H1 (cell line): ENCODE measurements around the gene GPN2.

Experiments used
- GABPA ChIP-seq: IDR thresholded peaks from 2 replicates; pipeline ENCODE4 v1.6.1; 2011; ENCODE audit warnings: mild to moderate bottlenecking, low read length, moderate library complexity, borderline replicate concordance; ENCODE audit not compliant: insufficient read depth
- GTF2F1 ChIP-seq: IDR thresholded peaks from 2 replicates; pipeline ENCODE4 v1.6.1; 2012; ENCODE audit warnings: low read depth, low read length, improper control_type of control experiment, borderline replicate concordance
- POLR2A ChIP-seq, 2 experiments: IDR thresholded peaks; 1 replicate in 1 of 2; 2 replicates in 1 of 2; pipeline ENCODE4 v1.6.1; 2011; ENCODE audit warnings: low read depth in 2 of 2, low read length in 2 of 2, mild to moderate bottlenecking in 2 of 2; ENCODE audit errors: control extremely low read depth in 1 of 2
- POLR2AphosphoS5 ChIP-seq: IDR thresholded peaks from 2 replicates; pipeline ENCODE4 v1.6.1; 2011; ENCODE audit warnings: low read depth, low read length
- SIN3A ChIP-seq, 2 experiments: IDR thresholded peaks in 1 of 2; conservative IDR thresholded peaks in 1 of 2; 2 replicates each; pipeline ENCODE4 v1.6.1; 2011 to 2012; ENCODE audit warnings: low read length in 2 of 2, improper control_type of control experiment in 1 of 2, low read depth in 1 of 2, mild to moderate bottlenecking in 1 of 2
- SIRT6 ChIP-seq: IDR thresholded peaks from one replicate; pipeline ENCODE4 v1.7.1; 2012; ENCODE audit warnings: low read length, inconsistent platforms
- SP1 ChIP-seq: IDR thresholded peaks from 2 replicates; pipeline ENCODE4 v1.6.1; 2011; ENCODE audit warnings: low read depth, low read length
- TF ChIP-seq, protein P1 (sequence below), 3 experiments: IDR thresholded peaks; 1 replicate in 2 of 3; 2 replicates in 1 of 3; pipeline versions ENCODE4 v1.5.1 to v1.6.1; 2011; ENCODE audit warnings: low read length in 3 of 3, mild to moderate bottlenecking in 3 of 3, inconsistent platforms in 2 of 3, low read depth in 1 of 3, moderate library complexity in 1 of 3; ENCODE audit not compliant: insufficient read depth in 1 of 3; ENCODE audit errors: control extremely low read depth in 1 of 3

- TF ChIP-seq, protein P1, sequence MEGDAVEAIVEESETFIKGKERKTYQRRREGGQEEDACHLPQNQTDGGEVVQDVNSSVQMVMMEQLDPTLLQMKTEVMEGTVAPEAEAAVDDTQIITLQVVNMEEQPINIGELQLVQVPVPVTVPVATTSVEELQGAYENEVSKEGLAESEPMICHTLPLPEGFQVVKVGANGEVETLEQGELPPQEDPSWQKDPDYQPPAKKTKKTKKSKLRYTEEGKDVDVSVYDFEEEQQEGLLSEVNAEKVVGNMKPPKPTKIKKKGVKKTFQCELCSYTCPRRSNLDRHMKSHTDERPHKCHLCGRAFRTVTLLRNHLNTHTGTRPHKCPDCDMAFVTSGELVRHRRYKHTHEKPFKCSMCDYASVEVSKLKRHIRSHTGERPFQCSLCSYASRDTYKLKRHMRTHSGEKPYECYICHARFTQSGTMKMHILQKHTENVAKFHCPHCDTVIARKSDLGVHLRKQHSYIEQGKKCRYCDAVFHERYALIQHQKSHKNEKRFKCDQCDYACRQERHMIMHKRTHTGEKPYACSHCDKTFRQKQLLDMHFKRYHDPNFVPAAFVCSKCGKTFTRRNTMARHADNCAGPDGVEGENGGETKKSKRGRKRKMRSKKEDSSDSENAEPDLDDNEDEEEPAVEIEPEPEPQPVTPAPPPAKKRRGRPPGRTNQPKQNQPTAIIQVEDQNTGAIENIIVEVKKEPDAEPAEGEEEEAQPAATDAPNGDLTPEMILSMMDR (IDR thresholded peaks at IDR 0.05; ENCODE audit: control extremely low read depth in 1 of 3, insufficient read depth in 1 of 3, low read depth in 1 of 3, low read length in 3 of 3), result no peak
- TF ChIP-seq SIRT6, result no peak
- no peak for TF ChIP-seq SP1
- TF ChIP-seq SIN3A (conservative IDR thresholded peaks at IDR 0.05 in 1 of 2, IDR thresholded peaks at IDR 0.05 in 1 of 2; ENCODE audit: low read depth in 1 of 2, low read length in 2 of 2), result no peak
- TF ChIP-seq POLR2A (IDR thresholded peaks at IDR 0.05; ENCODE audit: control extremely low read depth in 1 of 2, low read depth in 2 of 2, low read length in 2 of 2), result no peak
- TF ChIP-seq GABPA, result no peak
- TF ChIP-seq GTF2F1, result no peak
- no peak for TF ChIP-seq POLR2AphosphoS5
Measured at GRCh38 chr1:26912147-26912490, 22.0 kb upstream of the GPN2 start.
